IMR-90 (cell line): ENCODE data around the gene GRID1. TPM values are rescaled to one million over a fixed set of nuclear protein-coding genes. Genes with fewer than 3 reads are reported as not detected.

Experiments
- ATAC-seq: fragments of 200-7000 bp; cut with Tn5 transposase; 2 replicates; pipeline ENCODE4 v1.9.1; 2020; ENCODE audit warnings: low read depth, mild to moderate bottlenecking, moderate library complexity
- BruUV-seq: library from RNA; stranded (reverse); fragments of 400-500 nt; replicated peaks from 2 replicates; lab custom pipeline; 2021; lab: Mats Ljungman, UMichigan
- CTCF ChIA-PET: fragments of 300-600 bp; formaldehyde crosslinking; extraction: SDS; loops from one replicate; lab custom pipeline; 2021; ENCODE audit warnings: antibody characterized with exemption; lab: Yijun Ruan, JAX
- POLR2A ChIA-PET: fragments of 300-600 bp; sonication (Branson Sonifier 250); formaldehyde crosslinking; loops from one replicate; lab custom pipeline; 2022; ENCODE audit warnings: antibody characterized with exemption; ENCODE audit not compliant: unreplicated experiment; lab: Charles Lee
- DNase-seq: peaks from one replicate; pipeline ENCODE4 v3.0.0; 2013
- H2AFZ ChIP-seq: replicated peaks from 2 replicates; pipeline ENCODE3; 2013; ENCODE audit warnings: low read length, mild to moderate bottlenecking; ENCODE audit not compliant: poor library complexity
- H2AK5ac ChIP-seq: 2 replicates; pipeline ENCODE4 v1.6.1; 2013; ENCODE audit warnings: low read depth, low read length, inconsistent platforms
- H2AK9ac ChIP-seq: replicated peaks from 2 replicates; pipeline ENCODE3; 2013; ENCODE audit warnings: mild to moderate bottlenecking, low read depth, low read length, moderate library complexity; ENCODE audit not compliant: poor library complexity
- H2BK120ac ChIP-seq: 2 replicates; pipeline ENCODE4 v1.6.1; 2013; ENCODE audit warnings: low read depth, low read length, inconsistent platforms
- H2BK15ac ChIP-seq: 3 replicates; pipeline ENCODE4 v1.6.1; 2013; ENCODE audit warnings: low read depth, low read length, inconsistent platforms
- H2BK20ac ChIP-seq: 2 replicates; pipeline ENCODE4 v1.6.1; 2013; ENCODE audit warnings: low read depth, mild to moderate bottlenecking, inconsistent platforms, low read length, moderate library complexity
- H2BK5ac ChIP-seq: 2 replicates; pipeline ENCODE4 v1.6.1; 2013; ENCODE audit warnings: mild to moderate bottlenecking, low read depth, low read length, inconsistent platforms; ENCODE audit not compliant: poor library complexity, severe bottlenecking
- H3K14ac ChIP-seq: replicated peaks from 2 replicates; pipeline ENCODE4 v1.6.1; 2013; ENCODE audit warnings: low read depth, low read length, inconsistent platforms
- H3K18ac ChIP-seq: 2 replicates; pipeline ENCODE4 v1.6.1; 2013; ENCODE audit warnings: low read depth, low read length, control low read depth
- H3K23ac ChIP-seq: 2 replicates; pipeline ENCODE4 v1.6.1; 2013; ENCODE audit warnings: low read depth, low read length, inconsistent platforms
- H3K27ac ChIP-seq: 2 replicates; pipeline ENCODE4 v1.5.1; 2013; ENCODE audit warnings: mild to moderate bottlenecking, control low read depth, low read length; ENCODE audit not compliant: insufficient read depth
- H3K27me3 ChIP-seq: 2 replicates; pipeline ENCODE4 v1.6.1; 2013; ENCODE audit warnings: low read length; ENCODE audit not compliant: control insufficient read depth, insufficient read depth
- H3K36me3 ChIP-seq: 2 replicates; pipeline ENCODE4 v1.6.1; 2013; ENCODE audit warnings: low read length, mixed read lengths; ENCODE audit not compliant: control insufficient read depth, insufficient read depth
- H3K4ac ChIP-seq: 2 replicates; pipeline ENCODE4 v1.6.1; 2013; ENCODE audit warnings: low read depth, low read length, inconsistent platforms
- H3K4me1 ChIP-seq: 2 replicates; pipeline ENCODE4 v1.6.1; 2013; ENCODE audit warnings: low read length, mixed read lengths; ENCODE audit not compliant: control insufficient read depth, insufficient read depth
- H3K4me2 ChIP-seq: 2 replicates; pipeline ENCODE4 v1.6.1; 2013; ENCODE audit warnings: low read depth, mild to moderate bottlenecking, control low read depth, low read length, moderate library complexity
- H3K4me3 ChIP-seq: 2 replicates; pipeline ENCODE4 v1.5.1; 2013; ENCODE audit warnings: low read depth, mild to moderate bottlenecking, control low read depth, low read length, moderate library complexity; ENCODE audit not compliant: insufficient read depth
- H3K56ac ChIP-seq: 2 replicates; pipeline ENCODE4 v1.6.1; 2013; ENCODE audit warnings: low read length, inconsistent platforms; ENCODE audit not compliant: insufficient read depth; ENCODE audit errors: extremely low read depth
- H3K79me1 ChIP-seq, 2 experiments: 2 replicates each; pipeline ENCODE4 v1.6.1; 2013; ENCODE audit warnings: low read length in 2 of 2, inconsistent platforms in 1 of 2, low read depth in 1 of 2
- H3K9ac ChIP-seq: 2 replicates; pipeline ENCODE4 v1.6.1; 2013; ENCODE audit warnings: low read depth, low read length, control low read depth
- H3K9me1 ChIP-seq: 2 replicates; pipeline ENCODE4 v1.6.1; 2013; ENCODE audit warnings: low read length, inconsistent platforms; ENCODE audit not compliant: insufficient read depth
- H3K9me3 ChIP-seq: 2 replicates; pipeline ENCODE4 v1.6.1; 2013; ENCODE audit warnings: low read length; ENCODE audit not compliant: control insufficient read depth, insufficient read depth
- H4K20me1 ChIP-seq: 2 replicates; pipeline ENCODE4 v1.6.1; 2013; ENCODE audit warnings: low read length, inconsistent platforms; ENCODE audit not compliant: insufficient read depth
- H4K5ac ChIP-seq: 2 replicates; pipeline ENCODE4 v1.6.1; 2013; ENCODE audit warnings: mild to moderate bottlenecking, low read depth, low read length, control low read depth
- H4K8ac ChIP-seq, 2 experiments: 2 replicates each; pipeline ENCODE4 v1.6.1; 2013; ENCODE audit warnings: low read depth in 2 of 2, low read length in 2 of 2, control low read depth in 1 of 2, inconsistent platforms in 1 of 2
- H4K91ac ChIP-seq: 2 replicates; pipeline ENCODE4 v1.6.1; 2013; ENCODE audit warnings: low read depth, low read length, inconsistent platforms; ENCODE audit not compliant: insufficient read depth
- MAFK ChIP-seq: IDR thresholded peaks from 2 replicates; pipeline ENCODE4 v1.6.1; 2012; ENCODE audit warnings: low read depth, low read length, improper control_type of control experiment
- MAZ ChIP-seq: IDR thresholded peaks from 2 replicates; pipeline ENCODE4 v1.6.1; 2012; ENCODE audit warnings: low read depth, mild to moderate bottlenecking, low read length, improper control_type of control experiment, moderate library complexity, borderline replicate concordance
- MXI1 ChIP-seq: IDR thresholded peaks from 2 replicates; pipeline ENCODE4 v1.6.1; 2012; ENCODE audit warnings: low read depth, mild to moderate bottlenecking, low read length, moderate library complexity, borderline replicate concordance
- WGBS, 2 experiments: methylation state at CpG; one replicate each; pipeline versions ENCODE4 v1.1.5 to v1.1.7; 2013; ENCODE audit warnings: missing lambda C conversion rate in 2 of 2; ENCODE audit not compliant: insufficient read length in 1 of 2; ENCODE audit errors: extremely low coverage in 2 of 2; 5-methylcytosine and 5-hydroxymethylcytosine counted together
- dilution Hi-C: fragments of 300-500 bp; cut with HindIII; formaldehyde crosslinking; loops from one replicate; pipeline ENCODE4 v1.14.3; 2018; ENCODE audit warnings: low sequenced_read_pairs; ENCODE audit not compliant: unreplicated experiment
- in situ Hi-C: fragments of 300-500 bp; cut with MboI; formaldehyde crosslinking; loops from 3 replicates; pipeline ENCODE4 v1.14.3; 2019; ENCODE audit warnings: low sequenced_read_pairs, inconsistent platforms, mixed read lengths
- intact Hi-C: fragments of 100-400 bp; cut with micrococcal nuclease; formaldehyde crosslinking; loops from 2 replicates; pipeline ENCODE4 v1.10.0; 2022
- polyA plus RNA-seq, 3 experiments: library from polyadenylated mRNA; depleted of rRNA; stranded (reverse); fragments of >200 nt; gene quantifications; 2 replicates each; pipeline ENCODE4 v1.2.3, GENCODE V29; 2012; ENCODE audit warnings: low replicate concordance in 1 of 3
- total RNA-seq: library from RNA; depleted of rRNA; stranded (reverse); fragments of >200 nt; gene quantifications from 2 replicates; pipeline ENCODE4 v1.2.3, GENCODE V29; 2012

Gene GRID1
- total and polyA plus RNA-seq, 2 of the 4 experiments (the other 2 are of a cell fraction) = not detected

DNA sequence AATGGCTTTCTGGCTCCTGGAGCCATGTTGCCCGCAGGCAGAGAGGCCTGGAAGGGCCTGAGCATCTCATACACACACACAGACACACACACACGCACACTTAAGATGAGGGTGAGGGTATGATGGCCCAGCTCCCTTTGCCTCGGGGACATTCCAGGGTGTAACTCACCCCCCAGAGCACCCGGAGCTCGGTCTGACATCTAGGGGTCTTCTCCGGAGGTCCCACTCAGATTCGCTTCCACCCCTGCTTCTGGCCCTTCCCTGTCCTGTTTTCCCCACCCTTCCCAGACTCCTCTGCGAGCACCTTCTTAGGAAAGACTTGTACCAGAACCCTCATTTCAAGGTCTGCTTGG, 304.4 kb downstream of the GRID1 start:
- BruUV-seq = no TSS peak
- ATAC-seq (no peak), DNase-seq (no peak)
- no peak overlapping the region for H2BK15ac ChIP-seq
- no peaks in the 10 kb centered on the region for H3K36me3 ChIP-seq
- no peak overlapping the region for H3K4me2 ChIP-seq
- in situ Hi-C loops (no loop called here), intact Hi-C loops (no loop called here), dilution Hi-C loops (no loop called here)
- H3K27ac ChIP-seq = no peak overlapping the region
- no peak overlapping the region for H3K9ac ChIP-seq
- no peak overlapping the region for H3K14ac ChIP-seq
- H3K4ac ChIP-seq = no peak overlapping the region
- H3K23ac ChIP-seq = no peak overlapping the region
- H2AK5ac ChIP-seq = no peak overlapping the region
- no peak overlapping the region for H3K18ac ChIP-seq
- H3K9me3 ChIP-seq = peaks cover 3% of the 10 kb centered on the region; the same call in 1 of the 2 replicates
- ChIA-PET CTCF (no interaction called here), POLR2A (no interaction called here)
- H2AFZ ChIP-seq = no peak overlapping the region
- no peaks in the 10 kb centered on the region for H3K27me3 ChIP-seq
- no peak overlapping the region for H2BK20ac ChIP-seq
- H3K79me1 ChIP-seq = no peaks in the 10 kb centered on the region
- H2AK9ac ChIP-seq = no peak overlapping the region
- no peak for TF ChIP-seq MXI1
- TF ChIP-seq MAFK = no peak
- TF ChIP-seq MAZ = no peak
- no peaks in the 10 kb centered on the region for H3K4me1 ChIP-seq
- no peak overlapping the region for H3K56ac ChIP-seq
- H4K8ac ChIP-seq = no peak overlapping the region
- no peak overlapping the region for H4K5ac ChIP-seq
- H3K9me1 ChIP-seq = no peaks in the 10 kb centered on the region
- H2BK120ac ChIP-seq = no peak overlapping the region
- no peak overlapping the region for H3K4me3 ChIP-seq
- no peak overlapping the region for H4K91ac ChIP-seq
- no CpG with 5 or more reads among the region's 8 CpGs for WGBS, 2 experiments
- no peak overlapping the region for H2BK5ac ChIP-seq
- H4K20me1 ChIP-seq = no peaks in the 10 kb centered on the region
